ENCODE results near the gene CEP85L. TPM values are rescaled to one million over a fixed set of nuclear protein-coding genes. Genes with fewer than 3 reads are reported as not detected.

The CEP85L gene
- total and polyA plus RNA-seq, 2 of the 4 experiments (the other 2 are of a cell fraction), result 2.3 to 25.6 TPM

- DNase-seq (no peak), ATAC-seq (ENCODE audit: low read depth) (no peak)
- no peak overlapping the region for H2AK9ac ChIP-seq (replicated peaks; ENCODE audit: low read depth, low read length, poor library complexity)
- no peaks in the 10 kb centered on the region for H3K9me1 ChIP-seq (ENCODE audit: insufficient read depth, low read length)
- dilution Hi-C loops (cut with HindIII; ENCODE audit: low sequenced_read_pairs, unreplicated experiment) (no loop called here), intact Hi-C loops (cut with micrococcal nuclease) (no loop called here), in situ Hi-C loops (cut with MboI; ENCODE audit: low sequenced_read_pairs) (no loop called here)
- BruUV-seq (replicated peaks), result no TSS peak
- H3K14ac ChIP-seq (replicated peaks; ENCODE audit: low read depth, low read length), result no peak overlapping the region
- no peak overlapping the region for H2AFZ ChIP-seq (replicated peaks; ENCODE audit: low read length, poor library complexity)
- H4K8ac ChIP-seq (ENCODE audit: low read depth in 2 of 2, low read length in 2 of 2), result no peak overlapping the region
- ChIA-PET CTCF (no interaction called here), POLR2A (ENCODE audit: unreplicated experiment) (no interaction called here)
- H3K56ac ChIP-seq (ENCODE audit: extremely low read depth, insufficient read depth, low read length), result no peak overlapping the region
- H2BK15ac ChIP-seq (ENCODE audit: low read depth, low read length), result no peak overlapping the region
- no peaks in the 10 kb centered on the region for H3K9me3 ChIP-seq (ENCODE audit: control insufficient read depth, insufficient read depth, low read length)
- H4K91ac ChIP-seq (ENCODE audit: insufficient read depth, low read depth, low read length), result no peak overlapping the region
- H3K27me3 ChIP-seq (ENCODE audit: control insufficient read depth, insufficient read depth, low read length), result no peaks in the 10 kb centered on the region
- H3K4me1 ChIP-seq (ENCODE audit: control insufficient read depth, insufficient read depth, low read length), result peaks cover 3% of the 10 kb centered on the region
- no peaks in the 10 kb centered on the region for H4K20me1 ChIP-seq (ENCODE audit: insufficient read depth, low read length)
- no peak overlapping the region for H2AK5ac ChIP-seq (ENCODE audit: low read depth, low read length)
- H2BK120ac ChIP-seq (ENCODE audit: low read depth, low read length), result no peak overlapping the region
- no peak overlapping the region for H3K27ac ChIP-seq (ENCODE audit: insufficient read depth, low read length)
- no peak overlapping the region for H4K5ac ChIP-seq (ENCODE audit: low read depth, low read length)
- no peak overlapping the region for H3K4ac ChIP-seq (ENCODE audit: low read depth, low read length)
- WGBS, 2 experiments (ENCODE audit: extremely low coverage in 2 of 2, insufficient read length in 1 of 2), result no CpG with 5 or more reads among the region's 1 CpG
- H3K18ac ChIP-seq (ENCODE audit: low read depth, low read length), result no peak overlapping the region
- no peak overlapping the region for H3K23ac ChIP-seq (ENCODE audit: low read depth, low read length)
- H3K9ac ChIP-seq (ENCODE audit: low read depth, low read length), result no peak overlapping the region
- no peaks in the 10 kb centered on the region for H3K36me3 ChIP-seq (ENCODE audit: control insufficient read depth, insufficient read depth, low read length)
- no peak overlapping the region for H3K4me3 ChIP-seq (ENCODE audit: insufficient read depth, low read depth, low read length)
- H2BK5ac ChIP-seq (ENCODE audit: low read depth, low read length, poor library complexity, severe bottlenecking), result no peak overlapping the region
- TF ChIP-seq FOS (IDR thresholded peaks at IDR 0.05; ENCODE audit: low read depth, low read length), result no peak
- TF ChIP-seq BHLHE40 (IDR thresholded peaks at IDR 0.05; ENCODE audit: low read depth, low read length), result no peak
- TF ChIP-seq MXI1 (IDR thresholded peaks at IDR 0.05; ENCODE audit: borderline replicate concordance, low read depth, low read length), result no peak
- no peak overlapping the region for H2BK20ac ChIP-seq (ENCODE audit: low read depth, low read length)
- no peak overlapping the region for H3K4me2 ChIP-seq (ENCODE audit: low read depth, low read length)
- no peaks in the 10 kb centered on the region; a peak in 1 of 4 replicates for H3K79me1 ChIP-seq (ENCODE audit: low read depth in 1 of 2, low read length in 2 of 2)
Observed at GRCh38 chr6:118696271-118696670, 44.9 kb upstream of the CEP85L start.
